ENCODE results near the gene ZNF683. TPM values are rescaled to one million over a fixed set of nuclear protein-coding genes. Genes with fewer than 3 reads are reported as not detected.

ZNF683 gene
- total and polyA plus RNA-seq, 9 of the 15 experiments (the other 6 are each of a cell fraction or from before 2014, with no cell fraction given): not detected

DNA sequence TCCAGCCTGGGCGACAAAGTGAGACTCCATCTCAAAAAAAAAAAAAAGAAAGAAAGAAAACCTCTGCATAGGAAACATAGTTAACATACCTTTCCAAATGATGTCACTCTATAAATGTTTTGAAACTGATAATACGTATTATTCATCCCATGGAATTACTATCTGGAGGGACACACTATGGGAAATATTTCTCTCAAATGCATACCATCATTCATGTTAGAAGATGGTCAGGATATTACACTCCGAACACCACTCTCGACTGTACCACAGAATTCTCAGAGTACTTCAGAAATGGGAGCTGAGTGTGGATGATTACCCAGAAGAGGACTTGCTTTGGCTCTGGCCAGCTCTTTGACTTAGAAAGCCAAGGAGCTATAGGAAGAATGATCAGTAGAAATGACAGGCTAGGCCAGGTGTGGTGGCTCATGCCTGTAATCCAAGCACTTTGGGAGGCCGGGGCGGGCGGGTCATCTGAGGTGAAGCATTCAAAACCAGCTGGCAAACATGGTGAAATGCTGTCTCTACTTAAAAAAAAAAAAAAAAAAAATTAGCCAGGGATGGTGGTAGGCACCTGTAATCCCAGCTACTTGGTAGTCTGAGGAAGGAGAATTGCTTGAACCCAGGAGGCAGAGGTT is 32.8 kb upstream of the ZNF683 start:
- FAIRE-seq (no peak), DNase-seq (ENCODE audit: extremely low read depth in 1 of 4, low spot score in 3 of 4) (no peak), ATAC-seq (no peak)
- no peak overlapping the region for H3K4me2 ChIP-seq (ENCODE audit: insufficient read depth, low read length)
- no peak overlapping the region for H3K27ac ChIP-seq (ENCODE audit: extremely low read depth, low read depth, low read length)
- intact Hi-C loops (cut with micrococcal nuclease) (no loop called here), in situ Hi-C loops (cut with MboI) (no loop called here)
- ChIA-PET POLR2A (interaction anchor here (1.1 to 2.1 kb wide), 3 partner anchors 9 to 12 kb away, joined by 3 to 5 read pairs (median 4); no protein-coding TSS in a partner anchor), CTCF (ENCODE audit: low intra/inter-chr PET ratio) (no interaction called here)
- H2AFZ ChIP-seq (ENCODE audit: low read depth, low read length): no peak overlapping the region
- BruUV-seq (replicated peaks): no TSS peak
- 1% methylated on average over 7 of the region's 7 CpGs for WGBS (ENCODE audit: insufficient coverage, low coverage, missing lambda C conversion rate)
- H3K4me1 ChIP-seq (replicated peaks in 1 of 2; ENCODE audit: control insufficient read depth in 2 of 2, insufficient read depth in 2 of 2, low read length in 2 of 2): peaks cover 6 to 15% of the 10 kb centered on the region in 2 experiments; a peak in 4 of 5 replicates
- peaks cover 7 to 20% of the 10 kb centered on the region in 2 experiments; a peak in 4 of 5 replicates for H3K27me3 ChIP-seq (ENCODE audit: control insufficient read depth in 2 of 2, insufficient read depth in 2 of 2, low read length in 2 of 2)
- no peaks in the 10 kb centered on the region for H3K36me3 ChIP-seq (ENCODE audit: control insufficient read depth, insufficient read depth, low read length)
- H3K4me3 ChIP-seq: no peak overlapping the region
- peaks cover 5% of the 10 kb centered on the region; the same call in 1 of the 2 replicates for H4K20me1 ChIP-seq (replicated peaks; ENCODE audit: control insufficient read depth, insufficient read depth, low read length)
- no peaks in the 10 kb centered on the region for H3K9me1 ChIP-seq (ENCODE audit: control insufficient read depth, insufficient read depth, low read length)
- H3K9me3 ChIP-seq (replicated peaks; ENCODE audit: control insufficient read depth, insufficient read depth, low read depth, low read length): no peaks in the 10 kb centered on the region
- no peak overlapping the region for H3K9ac ChIP-seq (ENCODE audit: insufficient read depth in 1 of 2, low read depth in 2 of 2, low read length in 2 of 2)
- no peaks in the 10 kb centered on the region for H3K79me2 ChIP-seq (ENCODE audit: control insufficient read depth, insufficient read depth, low read length)
- TF ChIP-seq GATA2 (CRISPR knock-in tag; IDR thresholded peaks at IDR 0.05) (no peak), ZNF76 (CRISPR knock-in tag; IDR thresholded peaks at IDR 0.05; ENCODE audit: borderline replicate concordance) (no peak), BRCA1 (IDR thresholded peaks at IDR 0.05) (no peak), BRCA1 (CRISPR knock-in tag; IDR thresholded peaks at IDR 0.05) (no peak), COPS2 (conservative IDR thresholded peaks at IDR 0.05) (no peak), MAFF (IDR thresholded peaks at IDR 0.05; ENCODE audit: low read length) (no peak), MAZ (CRISPR knock-in tag; conservative IDR thresholded peaks at IDR 0.05 in 1 of 2, IDR thresholded peaks at IDR 0.05 in 1 of 2) (no peak), LEF1 (IDR thresholded peaks at IDR 0.05) (no peak)
- TF ChIP-seq, protein P1, sequence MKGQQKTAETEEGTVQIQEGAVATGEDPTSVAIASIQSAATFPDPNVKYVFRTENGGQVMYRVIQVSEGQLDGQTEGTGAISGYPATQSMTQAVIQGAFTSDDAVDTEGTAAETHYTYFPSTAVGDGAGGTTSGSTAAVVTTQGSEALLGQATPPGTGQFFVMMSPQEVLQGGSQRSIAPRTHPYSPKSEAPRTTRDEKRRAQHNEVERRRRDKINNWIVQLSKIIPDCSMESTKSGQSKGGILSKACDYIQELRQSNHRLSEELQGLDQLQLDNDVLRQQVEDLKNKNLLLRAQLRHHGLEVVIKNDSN (CRISPR knock-in tag; IDR thresholded peaks at IDR 0.05): no peak
